GM21723 (cell line): Measurements from ENCODE around the gene FGF18.

Source experiments
- ATAC-seq: cut with Tn5 transposase; IDR thresholded peaks from one replicate; pipeline ENCODE4 v1.9.1; 2021; ENCODE audit warnings: mild to moderate bottlenecking, moderate library complexity; ENCODE audit not compliant: unreplicated experiment

Gene FGF18

GRCh38 chr5:171438738-171439137 lies 19.3 kb downstream of the FGF18 start:
- no peak for ATAC-seq

- ATAC-seq, result no peak
These were observed 21.9 kb downstream of the FGF18 start for GRCh38 chr5:171441246-171441791.

DNA sequence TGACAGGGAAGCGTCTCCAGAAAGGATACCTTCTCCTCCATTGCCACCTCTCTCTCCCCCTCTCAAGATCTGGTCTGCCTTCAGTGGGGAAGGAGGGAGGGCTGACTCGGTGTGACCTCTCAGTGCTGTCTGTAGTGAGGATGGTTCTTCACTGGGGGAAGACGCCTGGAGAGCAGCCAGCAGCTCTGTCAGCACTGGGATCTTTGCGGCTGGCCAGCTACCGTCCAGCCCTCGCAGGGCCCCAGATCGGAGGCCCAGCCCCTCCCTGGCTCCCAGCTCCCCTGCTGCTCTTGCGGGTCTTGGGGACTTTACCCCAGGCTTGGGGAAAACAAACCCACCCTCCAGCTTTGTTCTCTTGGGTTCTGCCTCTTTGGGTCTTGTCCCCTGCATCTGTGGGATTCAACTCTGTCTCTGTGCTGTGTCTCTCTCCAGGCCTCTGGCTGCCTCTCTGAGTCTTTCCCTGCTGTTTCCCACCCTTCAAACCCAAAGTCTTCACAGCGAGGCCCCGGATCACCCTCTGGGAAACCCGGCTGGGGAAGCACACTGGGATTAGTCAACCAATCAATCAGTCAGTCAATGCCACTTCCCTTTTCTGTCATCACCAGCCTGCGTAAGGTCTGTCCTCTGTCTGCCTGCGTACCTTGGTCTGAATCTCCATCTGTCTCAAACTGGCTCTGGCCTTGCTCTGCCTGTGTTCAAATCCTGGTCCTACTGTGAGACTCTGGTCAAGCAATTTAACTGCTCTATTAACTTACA lies 23.0 kb downstream of the FGF18 start:
- no peak for ATAC-seq

DNA sequence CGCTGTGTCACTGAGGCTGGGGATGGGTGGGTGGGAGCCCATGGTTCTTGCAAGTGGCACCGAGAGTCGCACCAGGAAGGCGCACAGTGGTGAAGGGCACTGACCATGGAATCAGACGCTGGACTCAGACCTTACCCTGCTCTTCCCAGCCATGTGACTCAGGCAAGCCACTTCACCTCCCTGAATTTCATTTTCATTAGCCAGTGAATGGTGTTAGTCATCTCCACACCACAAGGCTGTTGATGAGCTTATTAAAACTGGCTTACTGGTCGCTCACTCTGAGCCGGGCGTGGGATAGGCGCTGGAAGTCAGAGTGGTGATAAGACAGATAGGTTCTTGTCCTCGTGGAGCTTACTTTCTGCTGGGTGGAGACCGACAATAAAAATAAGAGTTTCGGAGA lies 25.1 kb downstream of the FGF18 start:
- no peak for ATAC-seq

DNA sequence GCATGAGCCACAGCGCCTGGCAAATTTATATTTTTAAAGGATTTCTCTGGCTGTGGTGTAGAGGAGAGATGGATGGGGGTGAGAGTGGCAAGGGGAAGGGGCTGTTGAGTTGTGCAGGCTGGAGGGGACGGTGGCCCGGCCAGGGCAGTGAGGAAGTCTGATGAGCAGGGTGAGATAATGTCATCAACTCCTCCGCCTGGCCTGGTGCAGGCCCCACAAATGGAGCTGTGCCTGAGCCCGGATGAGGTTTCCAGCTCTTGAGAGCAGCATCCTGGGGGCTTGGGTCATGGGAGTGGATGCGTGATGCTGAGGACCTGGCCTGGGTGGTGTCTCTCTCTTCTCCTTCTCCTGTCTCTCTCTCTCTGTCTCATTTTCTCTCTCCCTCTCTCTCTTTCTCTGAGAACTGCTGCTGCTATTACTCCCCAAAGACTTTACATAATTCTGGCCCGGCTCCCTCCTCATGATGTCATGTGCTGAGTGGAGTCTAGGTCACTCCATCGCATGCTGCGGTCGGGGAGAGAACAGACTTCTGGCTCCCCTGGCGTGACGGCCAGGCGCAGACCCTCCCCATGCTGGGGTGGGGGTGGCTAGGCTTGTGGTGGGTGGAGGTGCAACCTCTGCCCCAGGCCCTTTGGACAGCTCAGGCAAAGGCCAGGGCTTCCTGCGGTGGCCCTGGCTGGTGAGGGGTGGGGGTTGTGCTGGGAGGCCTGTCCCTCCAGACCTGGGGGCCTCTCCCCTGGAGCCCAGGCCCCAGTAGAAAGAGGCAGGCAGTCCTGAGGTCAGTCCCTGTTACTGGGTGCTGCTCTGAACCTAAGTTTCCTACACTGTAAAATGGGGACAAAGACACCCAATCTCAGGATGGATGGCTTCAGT lies 26.4 kb downstream of the FGF18 start:
- no peak for ATAC-seq

GRCh38 chr5:171447226-171447625 lies 27.8 kb downstream of the FGF18 start:
- no peak for ATAC-seq

GRCh38 chr5:171449426-171449825 lies 30.0 kb downstream of the FGF18 start:
- no peak for ATAC-seq

DNA sequence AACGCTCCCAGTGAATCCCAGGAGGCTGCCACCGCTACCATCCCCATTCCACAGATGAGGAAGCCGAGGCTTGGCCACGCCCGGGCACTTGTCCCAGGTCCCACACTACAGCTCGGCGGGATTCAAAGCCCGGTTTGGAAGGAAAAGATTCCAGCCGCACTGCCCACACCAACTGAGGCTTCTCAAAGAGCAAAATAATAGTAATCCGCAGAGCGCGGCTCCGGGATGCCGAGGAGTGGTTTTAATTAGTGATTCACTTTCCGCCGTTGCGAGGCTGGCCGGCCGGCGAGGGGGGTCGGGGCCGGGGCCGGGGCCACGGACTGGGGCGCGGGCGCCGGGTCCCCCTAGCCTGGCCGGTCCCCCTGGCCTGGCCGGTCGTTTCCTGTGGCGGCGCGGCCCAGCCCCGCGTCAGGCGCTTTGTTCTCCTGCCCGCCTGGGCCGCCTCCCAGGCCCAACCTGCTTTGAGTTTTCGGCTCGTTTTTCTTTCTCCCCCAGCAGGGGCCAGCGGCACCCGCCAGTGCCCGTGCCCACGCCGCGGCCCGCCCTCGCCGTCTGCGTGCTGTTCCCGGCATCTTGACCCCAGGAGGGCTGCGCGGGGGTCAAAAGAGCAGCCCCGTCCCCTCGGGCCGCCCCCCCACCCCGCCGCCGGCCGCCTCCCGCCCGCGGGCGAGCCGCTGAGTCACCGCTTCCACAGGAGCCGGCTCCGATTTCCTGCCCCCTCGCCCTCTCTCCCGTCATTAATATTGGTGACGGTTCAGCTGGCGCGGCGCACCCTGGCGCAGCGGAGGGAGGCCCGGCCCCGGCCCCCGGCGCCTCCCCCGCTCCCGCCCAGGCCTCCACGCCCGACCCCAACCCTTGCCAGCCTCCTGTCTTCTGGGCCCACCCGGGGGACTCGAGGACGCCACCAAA lies 31.2 kb downstream of the FGF18 start:
- ATAC-seq, result no peak

GRCh38 chr5:171451421-171451820 lies 32.0 kb downstream of the FGF18 start:
- no peak for ATAC-seq

GRCh38 chr5:171453056-171453725 lies 33.7 kb downstream of the FGF18 start:
- no peak for ATAC-seq

DNA sequence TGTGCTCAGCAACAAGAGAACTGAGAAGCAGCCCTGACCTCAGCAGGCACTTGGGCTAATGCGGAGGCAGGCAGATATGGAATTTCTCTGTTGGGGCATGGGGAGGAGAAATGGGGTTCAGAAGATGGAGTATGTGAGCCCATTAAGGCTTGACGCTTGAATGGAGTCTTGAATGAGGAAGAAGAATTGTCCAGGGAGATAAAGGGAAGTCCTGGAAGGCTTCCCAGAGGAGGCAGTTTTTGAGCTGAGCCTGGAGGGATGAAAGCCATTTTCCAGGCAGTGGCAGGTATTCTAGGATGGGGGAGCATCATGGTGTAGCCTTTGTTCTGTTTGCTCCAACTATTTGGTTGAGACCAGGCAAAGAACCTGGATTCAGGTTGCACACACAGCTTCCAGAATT lies 34.5 kb downstream of the FGF18 start:
- no peak for ATAC-seq

DNA sequence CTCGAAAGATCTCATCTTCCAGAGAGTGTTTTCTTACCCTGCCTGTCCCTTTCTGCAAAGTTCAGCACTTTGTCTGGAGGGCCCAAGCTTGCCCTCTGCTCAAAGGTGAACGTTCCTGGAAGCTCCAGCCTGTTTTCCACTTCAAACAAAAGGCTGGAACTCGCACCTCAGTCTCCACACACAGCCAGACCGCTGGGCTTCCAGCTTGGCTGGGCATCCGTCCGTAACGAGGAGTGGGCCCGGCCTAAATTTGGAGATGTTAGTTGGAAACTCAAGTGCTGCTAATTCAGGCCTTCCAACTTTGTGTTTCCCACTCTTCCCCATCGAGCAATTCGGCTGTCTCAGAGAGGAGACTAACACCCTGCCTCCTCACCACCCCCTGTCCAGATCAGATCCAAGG lies 35.1 kb downstream of the FGF18 start:
- no peak for ATAC-seq

DNA sequence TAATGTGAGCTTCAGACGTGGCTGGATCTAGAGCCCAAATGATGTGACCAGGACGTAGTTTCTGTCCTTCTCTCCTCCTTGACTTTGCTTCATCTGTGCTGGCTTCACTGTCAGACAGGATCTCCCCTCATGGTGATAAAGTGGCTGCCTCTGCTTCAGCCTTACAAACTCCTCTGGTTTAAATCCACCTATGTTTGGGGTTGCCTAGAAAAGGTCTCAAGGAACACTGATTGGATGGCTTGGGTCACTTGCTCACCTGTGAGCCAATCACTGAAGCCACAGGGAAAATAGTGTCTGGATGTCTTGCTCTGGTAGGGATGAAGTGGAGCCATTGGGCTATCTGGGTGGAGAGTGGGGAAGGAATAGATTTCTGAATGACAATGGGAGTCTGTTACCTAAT lies 36.1 kb downstream of the FGF18 start:
- ATAC-seq, result no peak

- no peak for ATAC-seq
These were observed 37.9 kb downstream of the FGF18 start for GRCh38 chr5:171457208-171457981.

GRCh38 chr5:171459839-171460238 lies 40.4 kb downstream of the FGF18 start:
- no peak for ATAC-seq

DNA sequence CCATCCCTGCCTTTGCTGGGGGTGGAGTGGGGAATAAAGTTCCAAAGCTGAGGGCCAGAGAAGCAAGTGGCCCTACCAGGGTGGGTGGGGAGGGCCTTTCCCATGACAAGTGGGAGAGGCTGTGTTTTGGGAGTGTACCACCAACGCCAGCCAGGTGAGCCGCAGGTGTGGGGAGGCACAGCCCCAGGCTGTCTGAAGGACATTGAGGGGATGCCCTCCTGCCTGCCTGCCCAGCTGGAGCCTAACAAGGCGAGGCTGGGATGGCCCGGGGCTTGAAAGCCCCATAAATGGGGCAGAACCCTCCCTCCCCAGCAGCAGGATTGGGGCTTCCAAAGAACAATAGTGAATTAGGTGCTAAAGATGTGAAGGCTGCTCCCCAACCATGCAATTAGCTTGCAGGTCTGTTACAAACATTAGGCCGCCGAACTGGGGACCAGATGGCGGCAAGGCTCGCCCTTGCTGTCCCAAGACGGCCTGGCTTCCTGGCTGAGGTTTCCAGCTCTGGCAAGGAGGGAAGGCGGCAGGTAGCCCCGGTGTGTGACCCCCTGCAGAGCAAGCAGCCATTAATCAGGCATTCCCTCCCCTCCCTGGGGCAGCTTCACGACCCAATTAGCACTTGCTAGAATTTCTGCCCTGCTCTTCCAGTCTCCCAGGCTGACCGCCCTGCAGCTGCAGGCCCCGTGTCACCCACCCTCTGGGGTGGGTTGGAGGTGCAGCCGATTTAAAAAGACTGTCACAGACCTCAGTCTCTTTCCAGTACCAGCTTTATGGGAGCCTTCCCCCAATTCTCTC lies 42.9 kb downstream of the FGF18 start:
- no peak for ATAC-seq

GRCh38 chr5:171462928-171463861 lies 43.7 kb downstream of the FGF18 start:
- ATAC-seq, result no peak

- no peak for ATAC-seq
These were observed 44.4 kb downstream of the FGF18 start for GRCh38 chr5:171463862-171464229.
